Urinary bladder (tissue), 4 donors: ENCODE measurements around the gene DDO. TPM values are rescaled to one million over a fixed set of nuclear protein-coding genes. Genes with fewer than 3 reads are reported as not detected.

Source experiments
- DNase-seq: peaks from one replicate; pipeline ENCODE4 v3.0.0-alpha.2; 2015; ENCODE audit errors: extremely low spot score
- H3K27ac ChIP-seq: one replicate; pipeline ENCODE4 v1.5.1; 2013; ENCODE audit warnings: low read depth, mild to moderate bottlenecking, moderate library complexity
- H3K36me3 ChIP-seq: one replicate; pipeline ENCODE4 v1.6.1; 2013; ENCODE audit warnings: mild to moderate bottlenecking, moderate library complexity; ENCODE audit not compliant: insufficient read depth
- H3K4me1 ChIP-seq: one replicate; pipeline ENCODE4 v1.6.1; 2013; ENCODE audit warnings: mild to moderate bottlenecking, moderate library complexity; ENCODE audit not compliant: insufficient read depth
- H3K4me3 ChIP-seq: one replicate; pipeline ENCODE4 v1.5.1; 2013; ENCODE audit warnings: low read depth, low read length
- WGBS: extraction: QIAGEN DNeasy Blood & Tissue Kit; methylation state at CpG from one replicate; pipeline ENCODE4 v1.1.7; 2013; 5-methylcytosine and 5-hydroxymethylcytosine counted together
- polyA plus RNA-seq: library from polyadenylated mRNA; stranded (reverse); fragments of 200-250 nt; gene quantifications from one replicate; pipeline ENCODE4 v1.2.3, GENCODE V29; 2013
- total RNA-seq: library from RNA; depleted of rRNA; stranded (reverse); fragments of >200 nt; gene quantifications from one replicate; pipeline ENCODE4 v1.2.3, GENCODE V29; 2014
- donor health status: healthy with polysubstance abuse.
- donor health status: healthy.

The DDO gene
- total and polyA plus RNA-seq, 2 donors: 0.63 to 2.0 TPM

DNA sequence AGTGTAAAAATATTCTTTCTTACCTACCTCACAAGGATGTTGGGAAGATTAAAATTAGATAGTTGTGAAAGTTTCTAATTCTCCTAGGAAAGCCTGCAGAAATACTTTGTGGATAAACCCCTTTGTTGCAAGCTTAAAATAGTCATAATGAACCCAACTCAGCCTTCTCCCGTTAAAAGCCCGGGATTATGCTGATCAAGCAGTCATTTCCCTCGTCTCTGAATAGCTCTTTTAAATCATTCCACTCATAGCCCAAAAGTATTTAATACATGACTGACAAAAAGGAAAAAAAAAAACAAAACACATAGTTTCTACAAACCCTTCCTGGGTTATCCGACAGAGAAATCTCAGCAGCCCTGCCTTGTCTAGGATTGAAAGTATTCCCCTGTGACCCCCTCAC lies 46.3 kb downstream of the DDO start:
- no peaks in the 10 kb centered on the region for H3K4me1 ChIP-seq
- no peaks in the 10 kb centered on the region for H3K36me3 ChIP-seq
- no peak for DNase-seq
- no peak overlapping the region for H3K4me3 ChIP-seq
- WGBS: 27% methylated on average over 4 of the region's 4 CpGs
- H3K27ac ChIP-seq: no peak overlapping the region

DNA sequence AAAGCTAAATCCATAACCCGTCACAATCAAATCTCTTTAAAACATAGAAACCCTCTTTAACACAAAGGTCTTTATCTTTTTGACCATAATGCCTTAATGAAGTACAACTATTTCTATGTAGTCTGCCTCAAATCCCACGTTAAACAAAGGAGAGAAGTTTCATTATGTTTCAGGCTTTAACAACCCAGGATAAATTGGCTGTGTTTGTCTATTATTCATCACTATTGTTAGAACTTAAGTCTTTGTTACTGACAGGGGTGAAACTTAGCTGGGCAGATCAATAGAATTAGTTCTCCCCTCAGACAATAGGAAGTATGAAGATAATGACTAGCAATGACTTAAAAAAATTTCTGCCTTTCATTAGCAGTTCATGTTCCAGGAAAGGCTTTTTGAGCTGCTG lies 47.1 kb downstream of the DDO start:
- WGBS: 76% methylated on average over 2 of the region's 2 CpGs
- no peak overlapping the region for H3K4me3 ChIP-seq
- no peaks in the 10 kb centered on the region for H3K4me1 ChIP-seq
- H3K36me3 ChIP-seq: no peaks in the 10 kb centered on the region
- DNase-seq: no peak
- no peak overlapping the region for H3K27ac ChIP-seq

DNA sequence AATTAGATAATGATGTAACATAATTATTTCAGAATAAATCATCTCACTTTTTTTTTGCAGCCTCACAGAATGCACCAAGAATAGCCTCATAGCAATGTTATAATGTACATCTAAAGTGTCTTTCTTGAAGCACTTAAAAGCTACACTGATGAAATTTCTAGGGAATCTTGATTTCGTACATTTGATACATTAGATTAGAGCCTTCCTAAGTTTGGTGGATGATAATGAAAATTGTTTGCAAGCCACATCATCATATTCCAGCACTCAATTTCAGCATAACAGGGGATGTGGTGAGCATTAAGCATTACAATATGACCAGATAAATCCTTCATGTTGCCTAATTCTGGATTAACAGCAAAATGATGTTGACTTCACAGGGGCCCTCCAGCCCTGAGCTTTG lies 47.5 kb downstream of the DDO start:
- H3K36me3 ChIP-seq: no peaks in the 10 kb centered on the region
- DNase-seq: no peak
- 91% methylated on average over 1 of the region's 1 CpG for WGBS

DNA sequence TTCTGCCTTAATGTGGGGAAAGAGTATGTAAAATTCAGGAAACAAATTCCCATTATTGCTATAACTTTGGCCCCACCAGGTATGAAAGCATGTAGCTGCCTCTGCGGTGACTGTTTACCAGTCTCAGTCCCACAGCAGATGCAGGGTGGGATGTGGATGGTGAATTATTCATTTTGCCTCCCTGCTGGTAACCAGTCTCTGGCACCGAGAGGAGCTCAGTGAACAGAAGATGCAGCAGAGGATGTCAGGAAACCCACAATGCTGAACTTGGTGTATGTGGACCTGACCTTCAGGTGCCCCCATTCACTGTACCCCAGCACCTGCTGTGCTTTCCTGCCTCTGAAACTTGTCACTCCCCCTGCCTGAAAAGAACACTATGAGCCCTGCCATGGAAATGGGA lies 48.4 kb downstream of the DDO start:
- Histone ChIP-seq H3K4me3 (no peak overlapping the region), H3K36me3 (no peaks in the 10 kb centered on the region), H3K27ac (no peak overlapping the region), H3K4me1 (no peaks in the 10 kb centered on the region)
- no peak for DNase-seq
- 87% methylated on average over 2 of the region's 2 CpGs for WGBS

More for the DNA sequence above, 47.5 kb downstream of the DDO start:
- Histone ChIP-seq H3K4me1 (no peaks in the 10 kb centered on the region), H3K4me3 (no peak overlapping the region), H3K27ac (no peak overlapping the region)

DNA sequence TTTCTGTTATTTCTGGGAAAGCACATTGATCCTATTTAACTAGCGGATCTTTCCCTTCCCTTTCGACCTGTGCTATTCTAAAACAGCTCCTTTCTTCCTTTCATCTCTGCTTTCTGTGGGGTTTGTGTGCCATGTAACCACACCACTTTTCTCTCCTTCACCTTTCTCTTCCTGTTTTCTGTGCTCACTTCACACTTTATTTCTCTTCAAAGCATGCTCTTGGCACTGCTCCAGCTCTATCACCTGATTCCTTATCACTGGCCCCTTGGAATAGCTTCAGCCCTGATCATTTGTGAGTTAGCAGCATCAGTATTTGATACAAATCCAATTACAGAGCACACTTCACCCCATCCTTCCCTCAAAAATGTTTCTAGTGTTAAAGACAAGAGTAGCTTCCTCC lies 49.1 kb downstream of the DDO start:
- no peak overlapping the region for H3K27ac ChIP-seq
- DNase-seq: no peak
- H3K36me3 ChIP-seq: no peaks in the 10 kb centered on the region
- H3K4me1 ChIP-seq: no peaks in the 10 kb centered on the region
- WGBS: 88% methylated on average over 2 of the region's 2 CpGs
- H3K4me3 ChIP-seq: no peak overlapping the region

DNA sequence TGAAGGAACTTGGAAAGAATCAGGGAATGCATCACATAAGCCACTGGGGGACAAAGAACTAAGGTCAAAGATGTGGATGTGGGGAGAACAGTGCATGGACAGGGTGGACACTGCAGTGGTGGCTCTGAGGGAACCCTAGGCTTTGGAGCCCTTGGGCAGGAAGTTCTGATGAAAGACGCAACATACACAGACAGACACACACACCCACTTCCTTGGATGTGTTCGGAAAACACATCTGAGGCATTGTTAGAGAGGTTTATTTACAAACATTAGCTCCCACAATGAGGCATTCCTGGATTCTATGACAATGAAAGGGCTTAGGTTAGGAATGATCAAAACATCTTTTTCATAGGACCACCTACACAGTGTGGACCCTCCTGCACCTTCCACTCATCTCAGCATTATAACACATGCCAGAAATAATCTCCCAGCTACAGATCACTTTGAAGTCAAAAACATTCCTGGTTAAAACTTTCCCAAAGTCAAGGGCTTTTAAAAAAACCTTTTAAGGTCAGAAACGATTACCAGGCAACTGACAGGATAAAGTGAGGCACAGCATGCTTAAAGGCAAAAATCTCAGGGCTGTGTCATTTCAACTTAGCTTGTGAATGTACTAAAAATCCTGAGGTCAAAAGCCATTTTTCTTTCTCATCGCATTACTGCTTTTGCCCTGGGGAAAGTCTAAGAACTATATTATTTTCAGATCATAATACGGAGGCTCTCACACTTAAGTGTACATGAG lies 50.8 kb downstream of the DDO start:
- H3K36me3 ChIP-seq: no peaks in the 10 kb centered on the region
- no peak for DNase-seq
- no peaks in the 10 kb centered on the region for H3K4me1 ChIP-seq
- H3K27ac ChIP-seq: no peak overlapping the region
- H3K4me3 ChIP-seq: no peak overlapping the region
- 70% methylated on average over 5 of the region's 5 CpGs for WGBS

DNA sequence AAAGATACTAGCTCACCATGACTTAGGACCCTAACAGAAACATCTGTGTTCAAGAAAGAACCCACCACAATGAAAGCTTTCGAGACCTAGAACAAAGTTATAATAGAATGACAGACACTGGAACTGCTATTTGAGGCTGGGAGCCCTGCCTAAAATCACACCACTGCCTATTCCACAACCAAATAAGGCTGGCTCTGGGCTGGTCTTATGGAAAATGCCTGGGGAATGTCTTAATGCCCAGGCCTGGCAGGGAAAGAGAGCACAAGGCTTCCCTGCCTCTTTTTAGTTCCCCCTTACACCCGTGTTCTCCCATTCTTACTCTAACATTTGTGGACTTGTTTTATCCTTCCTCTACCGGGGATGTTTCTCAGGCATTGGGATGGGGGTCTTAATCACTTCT lies 51.6 kb downstream of the DDO start:
- DNase-seq: no peak

DNA sequence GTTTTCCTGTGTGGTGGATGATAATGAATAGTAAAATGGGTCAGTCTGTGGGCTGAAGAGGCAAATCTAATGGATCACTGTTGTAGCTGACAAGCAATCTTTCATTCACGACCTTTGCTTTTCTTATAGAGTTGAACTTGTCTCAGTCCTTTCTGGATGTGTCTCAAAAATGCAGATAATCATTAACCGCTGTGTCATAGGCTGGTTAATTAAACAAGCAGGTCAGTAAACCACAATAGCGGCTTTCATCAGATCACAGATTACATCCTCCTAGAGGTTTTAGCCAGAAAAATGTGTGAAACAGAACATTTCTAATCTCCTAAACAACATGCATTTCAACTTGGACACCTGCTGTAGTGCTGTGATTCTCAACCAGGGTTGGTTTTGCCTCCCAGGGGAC lies 54.7 kb downstream of the DDO start:
- H3K36me3 ChIP-seq: no peaks in the 10 kb centered on the region
- WGBS: 75% methylated on average over 3 of the region's 3 CpGs
- no peaks in the 10 kb centered on the region for H3K4me1 ChIP-seq
- H3K27ac ChIP-seq: no peak overlapping the region
- no peak overlapping the region for H3K4me3 ChIP-seq
- DNase-seq: no peak

More for the DNA sequence above, 51.6 kb downstream of the DDO start:
- Histone ChIP-seq H3K36me3 (no peaks in the 10 kb centered on the region), H3K27ac (no peak overlapping the region), H3K4me3 (no peak overlapping the region), H3K4me1 (no peaks in the 10 kb centered on the region)
- 59% methylated on average over 3 of the region's 3 CpGs for WGBS

DNA sequence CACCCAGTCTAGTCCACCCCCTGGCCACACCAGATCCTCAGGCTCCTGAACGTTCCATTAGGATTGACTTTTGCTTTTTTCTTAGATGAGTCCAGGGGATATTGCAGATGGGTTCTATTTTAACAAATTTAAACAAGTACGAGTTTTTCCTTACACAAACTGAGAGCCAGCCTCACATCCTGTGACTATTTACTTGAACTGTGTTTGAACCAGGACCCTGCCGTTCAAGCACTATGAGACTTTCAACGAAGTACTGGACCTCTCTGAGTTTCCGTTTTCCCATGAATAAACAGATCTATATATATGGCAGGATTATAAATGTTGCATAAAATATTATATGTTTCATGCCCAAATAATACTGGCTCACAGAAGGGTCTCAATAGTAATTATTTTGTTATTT lies 55.8 kb downstream of the DDO start:
- no peak overlapping the region for H3K27ac ChIP-seq
- 57% methylated on average over 5 of the region's 5 CpGs for WGBS
- no peak overlapping the region for H3K4me3 ChIP-seq
- no peaks in the 10 kb centered on the region for H3K36me3 ChIP-seq
- H3K4me1 ChIP-seq: no peaks in the 10 kb centered on the region
- DNase-seq: no peak

DNA sequence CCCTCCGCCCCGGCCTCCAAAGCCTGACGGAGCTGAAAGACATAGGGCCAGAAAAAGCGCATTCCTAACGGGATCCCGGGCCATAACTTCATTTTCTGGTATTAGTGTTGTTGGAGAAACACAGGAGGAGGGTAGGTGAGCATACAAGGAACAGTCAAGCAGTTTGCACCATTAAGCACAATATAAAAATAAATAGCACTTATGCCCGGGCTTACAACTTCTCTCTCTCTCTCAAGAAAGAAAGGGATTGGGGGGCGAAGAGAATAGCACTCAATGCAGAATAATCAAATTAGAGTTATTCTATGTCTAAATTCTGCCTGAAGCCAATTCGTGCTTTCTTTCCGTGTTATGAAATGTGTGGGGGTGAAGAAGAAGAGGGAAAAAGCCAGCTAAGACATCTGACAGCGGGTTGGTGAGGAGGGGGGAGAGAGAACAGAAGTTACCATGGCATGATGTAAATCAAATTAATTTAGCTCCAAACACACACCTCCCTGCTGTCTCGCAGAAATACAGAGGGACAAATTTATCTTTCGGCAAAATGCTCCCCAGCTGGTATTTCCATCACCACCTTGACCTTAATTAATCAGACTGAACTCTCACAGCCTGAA lies 56.7 kb downstream of the DDO start:
- 34% methylated on average over 13 of the region's 13 CpGs for WGBS
- Histone ChIP-seq H3K4me1 (no peaks in the 10 kb centered on the region), H3K36me3 (no peaks in the 10 kb centered on the region), H3K27ac (peak overlapping the region; percentile 87), H3K4me3 (peak overlapping the region; percentile 81)
- DNase-seq: no peak

DNA sequence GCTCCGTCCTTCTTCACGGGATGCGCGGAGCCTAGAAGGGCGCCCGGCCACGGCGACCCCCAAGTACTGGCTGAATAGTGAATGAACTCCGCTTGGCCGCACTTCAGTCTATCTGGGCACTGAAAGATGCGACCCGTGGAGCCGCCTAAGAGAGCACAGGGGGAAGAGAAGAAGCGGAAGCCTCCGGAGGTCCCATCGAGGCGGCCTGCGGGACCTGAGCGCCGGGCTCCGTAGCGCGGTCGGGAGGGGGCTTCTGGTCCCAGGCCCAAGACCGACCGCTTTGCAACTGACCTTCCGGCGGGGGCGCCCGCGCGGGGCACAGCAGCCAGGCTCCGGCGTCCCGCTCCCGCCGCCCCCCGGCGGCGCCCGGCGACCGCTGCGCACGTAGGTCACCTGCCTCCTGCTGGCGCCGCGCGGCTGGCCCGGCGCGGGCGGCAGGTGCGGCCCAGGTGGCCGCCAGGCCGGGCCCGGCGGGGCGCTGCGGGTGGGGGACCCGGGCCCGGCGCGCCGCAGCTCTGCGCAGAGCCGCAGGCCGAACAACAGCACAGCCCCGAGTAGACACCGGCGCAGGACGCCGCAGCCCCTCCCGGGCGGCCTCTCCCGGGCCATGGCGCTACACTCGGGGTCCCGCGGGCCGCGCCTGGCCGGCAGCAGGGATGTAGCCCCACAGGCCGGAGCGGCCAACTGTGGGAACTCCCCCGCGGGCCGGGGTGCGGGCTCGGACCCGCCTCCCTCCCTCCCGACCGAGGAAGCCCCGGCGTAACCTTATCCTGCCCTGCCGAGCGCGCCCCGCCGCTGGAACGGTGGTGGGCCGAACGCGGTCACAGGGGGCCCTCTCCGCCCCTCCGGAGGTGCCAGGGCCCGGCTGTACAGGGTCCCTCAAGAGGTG lies 57.5 kb downstream of the DDO start, which contains the start of gene METTL24:
Gene METTL24, minus strand, starts transcription at position 686 of the 889 bp plus-strand sequence. Its CDS starts 77 bp downstream, at position 609.
- peak within 1 kb of the TSS; percentile 81 for H3K4me3 ChIP-seq
- H3K4me1 ChIP-seq: no peaks in the 10 kb centered on the region
- H3K36me3 ChIP-seq: no peaks in the 10 kb centered on the region
- under 1% methylated on average over 107 of the region's 107 CpGs for WGBS
- no peak for DNase-seq
- H3K27ac ChIP-seq: peak within 1 kb of the TSS; percentile 87

DNA sequence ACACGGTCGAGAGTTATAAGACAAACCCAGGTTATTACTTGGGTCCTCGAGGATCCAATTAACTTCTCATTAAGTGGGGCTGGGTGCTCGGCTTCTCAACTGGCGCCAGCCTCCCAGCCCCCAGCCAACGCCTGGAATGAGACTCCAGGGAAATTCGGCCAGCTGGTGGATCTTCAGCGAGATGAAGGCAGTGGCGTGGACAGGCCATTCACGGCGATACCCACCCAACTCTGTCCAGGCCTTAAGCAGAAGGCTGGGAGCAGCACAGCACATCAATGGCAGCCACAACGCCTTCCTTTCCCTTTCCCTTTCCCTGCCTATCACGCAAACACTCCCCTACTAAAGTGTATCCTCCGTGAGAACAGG lies 58.1 kb downstream of the DDO start:
- Histone ChIP-seq H3K27ac (peak overlapping the region; percentile 87), H3K4me3 (peak overlapping the region; percentile 81), H3K4me1 (no peaks in the 10 kb centered on the region), H3K36me3 (no peaks in the 10 kb centered on the region)
- 20% methylated on average over 14 of the region's 14 CpGs for WGBS
- DNase-seq: no peak

DNA sequence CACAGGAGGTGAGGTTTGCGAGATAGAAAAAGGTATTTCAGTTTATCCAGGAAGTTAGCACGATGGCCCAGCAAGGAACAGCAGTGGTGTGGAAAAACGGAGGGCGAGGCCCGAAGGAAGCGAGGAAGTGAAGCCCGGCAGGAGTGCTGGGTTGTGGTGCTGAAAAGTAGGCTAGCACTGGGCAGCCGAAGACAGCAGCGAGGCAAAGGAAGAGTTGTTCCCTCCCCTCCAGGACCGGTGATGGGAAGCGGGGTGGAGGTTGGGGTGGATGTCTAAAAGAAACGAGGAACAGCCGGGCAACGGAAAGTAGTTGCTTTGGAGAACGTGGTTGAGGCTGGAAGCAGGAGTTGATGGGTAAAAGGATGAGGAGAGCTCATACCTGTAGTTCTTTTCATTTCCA lies 58.6 kb downstream of the DDO start:
- no peaks in the 10 kb centered on the region for H3K4me1 ChIP-seq
- no peak overlapping the region for H3K4me3 ChIP-seq
- H3K36me3 ChIP-seq: no peaks in the 10 kb centered on the region
- H3K27ac ChIP-seq: peak overlapping the region; percentile 26
- no peak for DNase-seq
- 37% methylated on average over 15 of the region's 15 CpGs for WGBS

DNA sequence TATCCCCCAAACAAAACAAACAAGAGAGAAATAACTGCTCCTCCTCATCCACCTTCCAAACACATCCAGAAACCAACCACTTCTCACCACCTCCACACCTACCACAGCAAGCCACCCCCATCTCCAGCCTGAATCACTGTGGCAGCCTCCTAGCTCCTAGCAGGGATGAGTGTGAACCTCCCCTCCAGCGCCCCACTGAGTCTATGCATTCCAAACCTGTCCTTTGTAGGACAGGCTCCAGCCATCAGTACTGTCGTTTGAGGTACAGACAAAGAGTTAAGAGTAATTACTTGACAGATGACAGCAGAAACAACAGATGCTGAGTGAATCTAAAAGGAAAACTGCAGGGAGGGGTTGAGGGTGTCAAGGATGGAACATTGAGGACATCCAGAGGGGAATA lies 59.6 kb downstream of the DDO start:
- Histone ChIP-seq H3K4me1 (no peaks in the 10 kb centered on the region), H3K4me3 (no peak overlapping the region), H3K27ac (no peak overlapping the region), H3K36me3 (no peaks in the 10 kb centered on the region)
- WGBS: 64% methylated on average over 2 of the region's 2 CpGs
- no peak for DNase-seq
